ENCODE measurements around the gene ILK.

DNA sequence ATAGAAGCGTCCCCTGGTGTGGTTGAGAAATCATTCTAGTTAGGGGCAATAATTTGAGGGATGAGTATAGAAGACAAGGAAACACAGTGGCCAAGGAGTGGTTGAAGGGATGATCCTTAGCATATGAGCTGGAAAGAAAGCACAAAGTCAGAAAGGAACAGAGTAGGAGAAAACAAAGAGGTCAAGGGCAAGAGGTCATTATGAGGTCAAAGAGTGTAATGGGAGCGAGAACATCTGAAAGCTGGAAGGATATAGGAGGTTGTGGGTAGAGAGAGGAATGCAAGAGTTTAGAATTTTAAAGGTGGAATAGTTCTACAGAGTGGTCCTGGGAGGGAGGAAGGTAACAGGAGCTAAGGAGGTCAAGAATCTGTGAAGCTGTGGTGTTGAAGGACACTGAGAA lies 50.1 kb downstream of the ILK start:
- no peak for TF ChIP-seq CTCF (IDR thresholded peaks at IDR 0.05; ENCODE audit: insufficient read depth, low read depth, low read length)
- TF ChIP-seq EZH2 (IDR thresholded peaks at IDR 0.05; ENCODE audit: insufficient read depth, low read length) = no peak
